ENCODE data around the gene CES1. TPM values are rescaled to one million over a fixed set of nuclear protein-coding genes. Genes with fewer than 3 reads are reported as not detected.
"Not testable (repeated sequence)": the region's sequence is repeated elsewhere in the genome, so short reads cannot be mapped to it uniquely, and the experiment has no call there.

CES1 gene
- total RNA-seq, 1 donor from 2014 or later = 1.0 TPM

DNA sequence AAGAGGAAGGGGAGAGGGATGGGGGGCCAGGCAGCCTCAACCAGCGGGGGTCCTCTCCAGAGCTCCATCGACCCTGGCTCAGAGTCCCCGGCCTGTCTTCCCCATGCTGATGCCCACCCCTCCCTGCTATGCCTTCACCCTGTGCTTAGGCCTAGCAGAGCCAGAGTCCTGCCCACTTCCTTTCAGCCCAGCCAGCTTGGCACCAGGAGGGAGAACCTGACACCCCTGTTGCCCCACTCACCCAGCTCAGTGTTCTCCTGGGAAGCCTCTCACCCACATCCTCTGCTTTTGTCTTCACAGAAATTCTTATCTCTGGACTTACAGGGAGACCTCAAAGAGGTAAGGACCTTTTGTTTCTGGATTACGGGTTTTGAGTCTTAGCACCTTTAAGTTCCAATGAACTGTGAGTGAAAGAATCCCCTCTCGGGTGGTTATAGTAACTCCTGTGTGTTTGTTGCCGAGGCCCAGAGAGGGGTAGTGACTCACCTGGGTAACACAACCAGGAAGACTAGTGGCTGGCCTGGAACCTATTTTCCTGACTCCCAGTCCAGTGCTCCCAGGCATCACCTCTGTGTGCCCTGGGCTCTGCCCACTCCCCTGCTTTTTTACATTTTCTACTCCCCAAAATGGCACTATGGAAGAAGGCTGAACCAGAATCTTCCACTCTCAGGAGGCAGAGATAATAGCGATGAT, 53.3 kb downstream of the CES1 start:
- Histone ChIP-seq H3K27me3 (ENCODE audit: control insufficient read depth in 3 of 3, insufficient read depth in 3 of 3, low read length in 3 of 3) (peaks cover 6 to 8% (median 7%) of the 10 kb centered on the region in 3 donors), H3K27ac (ENCODE audit: low read depth, low read length) (no peak overlapping the region), H3K36me3 (ENCODE audit: control insufficient read depth in 3 of 3, insufficient read depth in 3 of 3, low read length in 3 of 3) (no peaks in the 10 kb centered on the region), H3K4me3 (ENCODE audit: low read length in 3 of 3) (no peak overlapping the region), H3K9ac (ENCODE audit: low read depth in 1 of 3, low read length in 3 of 3) (no peak overlapping the region), H3K4me1 (ENCODE audit: control insufficient read depth in 3 of 3, insufficient read depth in 3 of 3, low read length in 3 of 3) (no peaks in the 10 kb centered on the region), H3K9me3 (ENCODE audit: control insufficient read depth in 3 of 3, low read length in 3 of 3) (no peaks in the 10 kb centered on the region)

GRCh38 chr16:55778757-55779156, 54.1 kb downstream of the CES1 start:
- no peak overlapping the region for H3K27ac ChIP-seq (ENCODE audit: low read depth, low read length)
- H3K4me3 ChIP-seq (ENCODE audit: low read length in 3 of 3) = no peak overlapping the region
- no peaks in the 10 kb centered on the region for H3K4me1 ChIP-seq (ENCODE audit: control insufficient read depth in 3 of 3, insufficient read depth in 3 of 3, low read length in 3 of 3)
- H3K9ac ChIP-seq (ENCODE audit: low read depth in 1 of 3, low read length in 3 of 3) = no peak overlapping the region
- no peaks in the 10 kb centered on the region for H3K36me3 ChIP-seq (ENCODE audit: control insufficient read depth in 3 of 3, insufficient read depth in 3 of 3, low read length in 3 of 3)
- H3K9me3 ChIP-seq (ENCODE audit: control insufficient read depth in 3 of 3, low read length in 3 of 3) = no peaks in the 10 kb centered on the region
- peaks cover 6 to 8% (median 7%) of the 10 kb centered on the region in 3 donors for H3K27me3 ChIP-seq (ENCODE audit: control insufficient read depth in 3 of 3, insufficient read depth in 3 of 3, low read length in 3 of 3)

GRCh38 chr16:55775857-55776256, 57.0 kb downstream of the CES1 start:
- no peak overlapping the region for H3K27ac ChIP-seq (ENCODE audit: low read depth, low read length)
- H3K27me3 ChIP-seq (ENCODE audit: control insufficient read depth in 3 of 3, insufficient read depth in 3 of 3, low read length in 3 of 3) = peaks cover 0 to 2% (median 0%) of the 10 kb centered on the region in 3 donors
- H3K9me3 ChIP-seq (ENCODE audit: control insufficient read depth in 3 of 3, low read length in 3 of 3) = no peaks in the 10 kb centered on the region
- no peaks in the 10 kb centered on the region for H3K4me1 ChIP-seq (ENCODE audit: control insufficient read depth in 3 of 3, insufficient read depth in 3 of 3, low read length in 3 of 3)
- H3K36me3 ChIP-seq (ENCODE audit: control insufficient read depth in 3 of 3, insufficient read depth in 3 of 3, low read length in 3 of 3) = no peaks in the 10 kb centered on the region
- no peak overlapping the region for H3K9ac ChIP-seq (ENCODE audit: low read depth in 1 of 3, low read length in 3 of 3)
- no peak overlapping the region for H3K4me3 ChIP-seq (ENCODE audit: low read length in 3 of 3)

GRCh38 chr16:55773859-55774549, 58.9 kb downstream of the CES1 start:
- H3K27ac ChIP-seq (ENCODE audit: low read depth, low read length) = no peak overlapping the region
- H3K27me3 ChIP-seq (ENCODE audit: control insufficient read depth in 3 of 3, insufficient read depth in 3 of 3, low read length in 3 of 3) = peaks cover 0 to 2% (median 0%) of the 10 kb centered on the region in 3 donors
- no peaks in the 10 kb centered on the region for H3K9me3 ChIP-seq (ENCODE audit: control insufficient read depth in 3 of 3, low read length in 3 of 3)
- no peaks in the 10 kb centered on the region for H3K36me3 ChIP-seq (ENCODE audit: control insufficient read depth in 3 of 3, insufficient read depth in 3 of 3, low read length in 3 of 3)
- no peak overlapping the region for H3K4me3 ChIP-seq (ENCODE audit: low read length in 3 of 3)
- H3K4me1 ChIP-seq (ENCODE audit: control insufficient read depth in 3 of 3, insufficient read depth in 3 of 3, low read length in 3 of 3) = no peaks in the 10 kb centered on the region
- no peak overlapping the region for H3K9ac ChIP-seq (ENCODE audit: low read depth in 1 of 3, low read length in 3 of 3)

DNA sequence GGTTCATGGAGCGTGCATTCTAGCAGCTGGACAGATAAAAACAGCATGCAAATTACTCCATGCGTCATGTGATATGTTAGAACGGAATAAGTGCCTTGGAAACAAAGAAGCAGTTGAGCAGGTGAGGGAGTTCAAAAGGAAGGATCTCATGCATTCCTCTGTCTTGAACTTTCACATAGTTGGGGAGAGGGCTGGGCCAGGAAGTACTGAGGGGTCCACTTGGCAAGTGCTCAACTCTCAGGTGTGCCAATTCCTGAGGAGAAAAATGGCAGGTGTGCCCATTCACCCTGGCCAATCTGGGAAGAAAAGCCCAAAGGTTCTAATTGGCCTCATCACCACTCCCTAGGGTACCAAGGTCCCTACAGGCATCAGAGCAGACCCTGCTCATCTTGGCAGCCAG, 67.7 kb downstream of the CES1 start:
- Histone ChIP-seq H3K27ac (ENCODE audit: low read depth, low read length) (no peak overlapping the region), H3K36me3 (ENCODE audit: control insufficient read depth in 3 of 3, insufficient read depth in 3 of 3, low read length in 3 of 3) (no peaks in the 10 kb centered on the region), H3K9ac (ENCODE audit: low read depth in 1 of 3, low read length in 3 of 3) (no peak overlapping the region), H3K4me1 (ENCODE audit: control insufficient read depth in 3 of 3, insufficient read depth in 3 of 3, low read length in 3 of 3) (peaks cover 0 to 9% (median 6%) of the 10 kb centered on the region in 3 donors), H3K27me3 (ENCODE audit: control insufficient read depth in 3 of 3, insufficient read depth in 3 of 3, low read length in 3 of 3) (peaks cover 3 to 4% (median 3%) of the 10 kb centered on the region in 3 donors), H3K9me3 (ENCODE audit: control insufficient read depth in 3 of 3, low read length in 3 of 3) (no peaks in the 10 kb centered on the region), H3K4me3 (ENCODE audit: low read length in 3 of 3) (no peak overlapping the region)

GRCh38 chr16:55760310-55761001, 72.4 kb downstream of the CES1 start:
- Histone ChIP-seq H3K36me3 (ENCODE audit: control insufficient read depth in 3 of 3, insufficient read depth in 3 of 3, low read length in 3 of 3) (no peaks in the 10 kb centered on the region), H3K27me3 (ENCODE audit: control insufficient read depth in 3 of 3, insufficient read depth in 3 of 3, low read length in 3 of 3) (peaks cover 0 to 4% (median 3%) of the 10 kb centered on the region in 3 donors), H3K9me3 (ENCODE audit: control insufficient read depth in 3 of 3, low read length in 3 of 3) (no peaks in the 10 kb centered on the region), H3K9ac (ENCODE audit: low read depth in 1 of 3, low read length in 3 of 3) (peak overlapping the region in 1 of 3 donors; percentile 66), H3K27ac (ENCODE audit: low read depth, low read length) (no peak overlapping the region), H3K4me1 (ENCODE audit: control insufficient read depth in 3 of 3, insufficient read depth in 3 of 3, low read length in 3 of 3) (peaks cover 0 to 10% (median 6%) of the 10 kb centered on the region in 3 donors), H3K4me3 (ENCODE audit: low read length in 3 of 3) (peak overlapping the region; percentile 33 to 60 (median 38))

- not testable (repeated sequence) for H3K27ac ChIP-seq (ENCODE audit: low read depth, low read length); H3K9me3 ChIP-seq (ENCODE audit: control insufficient read depth in 3 of 3, low read length in 3 of 3); H3K36me3 ChIP-seq (ENCODE audit: control insufficient read depth in 3 of 3, insufficient read depth in 3 of 3, low read length in 3 of 3); H3K27me3 ChIP-seq (ENCODE audit: control insufficient read depth in 3 of 3, insufficient read depth in 3 of 3, low read length in 3 of 3); H3K4me1 ChIP-seq (ENCODE audit: control insufficient read depth in 3 of 3, insufficient read depth in 3 of 3, low read length in 3 of 3)
- H3K9ac ChIP-seq (ENCODE audit: low read depth in 1 of 3, low read length in 3 of 3) = peak overlapping the region in 1 of 3 donors; percentile 66
- peak overlapping the region in 2 of 3 donors; percentile 33 to 38 for H3K4me3 ChIP-seq (ENCODE audit: low read length in 3 of 3)
Measured at GRCh38 chr16:55759965-55760309, 73.0 kb downstream of the CES1 start.

DNA sequence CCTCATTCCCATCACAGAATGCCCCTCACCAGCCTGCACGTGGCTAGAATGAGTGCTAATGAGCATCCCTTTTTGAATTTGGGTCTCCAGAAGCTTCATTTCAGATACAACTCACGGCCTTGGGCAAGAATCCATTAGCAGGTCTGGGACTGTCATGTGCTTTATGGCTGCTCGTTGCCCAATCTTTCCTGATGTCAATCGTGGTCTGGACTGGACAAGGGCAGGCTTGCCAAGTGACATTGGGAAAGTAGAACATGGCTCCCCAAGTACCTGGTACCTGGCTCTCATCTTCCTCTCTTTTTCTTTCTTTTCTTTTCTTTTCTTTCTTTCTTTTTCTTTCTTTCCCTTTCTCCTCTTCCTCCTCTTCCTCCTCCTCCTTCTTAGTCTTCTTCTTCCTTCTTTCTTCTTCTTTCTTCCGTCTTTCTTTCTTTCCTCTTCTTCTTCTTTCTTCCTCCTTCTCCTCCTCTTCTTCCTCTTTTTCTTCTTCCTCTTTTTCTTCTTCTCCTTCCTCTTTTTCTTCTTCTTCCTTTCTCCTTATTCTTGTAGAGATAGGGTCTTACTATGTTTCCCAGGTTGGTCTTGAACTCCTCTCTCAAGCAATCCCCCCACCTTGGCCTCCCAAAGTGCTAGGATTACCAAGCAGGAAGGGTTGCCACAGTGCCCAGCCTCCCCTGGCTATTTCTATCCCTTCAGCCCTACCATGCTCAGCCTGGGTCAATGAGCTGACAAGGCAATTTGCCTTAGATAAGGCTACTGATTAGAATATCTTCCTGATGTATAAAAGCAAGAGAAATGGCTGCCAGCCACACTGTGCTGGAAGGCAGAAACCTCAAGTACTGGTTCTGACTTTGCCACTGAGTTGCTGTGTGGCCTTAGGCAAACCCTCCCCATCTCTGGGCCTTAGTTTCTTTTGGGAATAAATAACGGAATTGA, 75.0 kb downstream of the CES1 start:
- H3K9ac ChIP-seq (ENCODE audit: low read depth in 1 of 3, low read length in 3 of 3); H3K4me3 ChIP-seq (ENCODE audit: low read length in 3 of 3); H3K36me3 ChIP-seq (ENCODE audit: control insufficient read depth in 3 of 3, insufficient read depth in 3 of 3, low read length in 3 of 3); H3K4me1 ChIP-seq (ENCODE audit: control insufficient read depth in 3 of 3, insufficient read depth in 3 of 3, low read length in 3 of 3); H3K9me3 ChIP-seq (ENCODE audit: control insufficient read depth in 3 of 3, low read length in 3 of 3); H3K27ac ChIP-seq (ENCODE audit: low read depth, low read length); H3K27me3 ChIP-seq (ENCODE audit: control insufficient read depth in 3 of 3, insufficient read depth in 3 of 3, low read length in 3 of 3): not testable (repeated sequence)

DNA sequence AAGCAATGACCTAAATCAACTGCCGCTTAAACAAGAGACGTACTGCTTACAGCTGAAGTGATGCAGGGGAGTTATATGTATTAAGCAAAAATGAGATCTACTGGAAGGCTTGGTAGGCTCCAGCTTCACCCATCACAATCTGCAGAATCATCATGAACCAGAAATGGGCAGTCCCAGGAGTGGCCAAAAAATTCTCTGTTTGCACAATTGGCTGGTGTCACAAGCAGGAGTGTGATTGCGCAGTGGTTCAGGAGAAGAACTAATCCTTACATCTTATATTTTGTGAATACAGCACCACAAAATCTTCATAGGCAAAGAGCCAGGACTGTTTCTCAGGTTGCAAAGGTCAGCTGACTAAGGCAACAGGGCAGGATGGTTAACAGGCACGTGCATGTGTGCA, 75.9 kb downstream of the CES1 start:
- peaks cover 0 to 10% (median 6%) of the 10 kb centered on the region in 3 donors for H3K4me1 ChIP-seq (ENCODE audit: control insufficient read depth in 3 of 3, insufficient read depth in 3 of 3, low read length in 3 of 3)
- no peaks in the 10 kb centered on the region for H3K36me3 ChIP-seq (ENCODE audit: control insufficient read depth in 3 of 3, insufficient read depth in 3 of 3, low read length in 3 of 3)
- no peak overlapping the region for H3K9ac ChIP-seq (ENCODE audit: low read depth in 1 of 3, low read length in 3 of 3)
- no peaks in the 10 kb centered on the region for H3K27me3 ChIP-seq (ENCODE audit: control insufficient read depth in 3 of 3, insufficient read depth in 3 of 3, low read length in 3 of 3)
- no peak overlapping the region for H3K4me3 ChIP-seq (ENCODE audit: low read length in 3 of 3)
- H3K27ac ChIP-seq (ENCODE audit: low read depth, low read length) = no peak overlapping the region
- H3K9me3 ChIP-seq (ENCODE audit: control insufficient read depth in 3 of 3, low read length in 3 of 3) = no peaks in the 10 kb centered on the region
